H9 (cell line): ENCODE results near the gene ATP6V0A1. TPM values are rescaled to one million over a fixed set of nuclear protein-coding genes. Genes with fewer than 3 reads are reported as not detected.

Experiments
- DNase-seq: peaks from one replicate; pipeline ENCODE4 v3.0.0-alpha.2; 2017
- H2AFZ ChIP-seq: one replicate; pipeline ENCODE4 v1.6.1; 2013; ENCODE audit warnings: mild to moderate bottlenecking, low read length, control low read depth, moderate library complexity
- H2AK5ac ChIP-seq: 2 replicates; pipeline ENCODE4 v1.6.1; 2013; ENCODE audit warnings: low read length, control low read depth, mixed read lengths; ENCODE audit not compliant: insufficient read length
- H2BK120ac ChIP-seq: one replicate; pipeline ENCODE4 v1.6.1; 2013; ENCODE audit warnings: low read depth, mild to moderate bottlenecking, low read length, control low read depth, inconsistent platforms; ENCODE audit not compliant: poor library complexity, severe bottlenecking
- H2BK12ac ChIP-seq: 2 replicates; pipeline ENCODE4 v1.6.1; 2013; ENCODE audit warnings: low read length, control low read depth, mixed read lengths, low read depth; ENCODE audit not compliant: insufficient read length
- H2BK15ac ChIP-seq: 2 replicates; pipeline ENCODE4 v1.6.1; 2013; ENCODE audit warnings: low read depth, low read length, control low read depth
- H2BK20ac ChIP-seq: one replicate; pipeline ENCODE4 v1.6.1; 2013; ENCODE audit warnings: low read depth, mild to moderate bottlenecking, low read length, control low read depth, inconsistent platforms; ENCODE audit not compliant: poor library complexity, severe bottlenecking
- H2BK5ac ChIP-seq: 2 replicates; pipeline ENCODE4 v1.6.1; 2013; ENCODE audit warnings: low read length, control low read depth, mixed read lengths; ENCODE audit not compliant: insufficient read length
- H3K14ac ChIP-seq: 2 replicates; pipeline ENCODE4 v1.6.1; 2013; ENCODE audit warnings: low read length, control low read depth; ENCODE audit not compliant: insufficient read depth
- H3K18ac ChIP-seq: 2 replicates; pipeline ENCODE4 v1.6.1; 2013; ENCODE audit warnings: low read depth, mild to moderate bottlenecking, mixed read lengths, low read length, control low read depth; ENCODE audit not compliant: insufficient read length
- H3K23ac ChIP-seq: 2 replicates; pipeline ENCODE4 v1.6.1; 2013; ENCODE audit warnings: low read length, control low read depth, mixed read lengths, low read depth; ENCODE audit not compliant: insufficient read length
- H3K23me2 ChIP-seq: 2 replicates; pipeline ENCODE4 v1.6.1; 2013; ENCODE audit warnings: low read depth, mild to moderate bottlenecking, mixed read lengths, low read length, control low read depth; ENCODE audit not compliant: insufficient read length, poor library complexity, severe bottlenecking
- H3K27ac ChIP-seq: 2 replicates; pipeline ENCODE4 v1.5.1; 2013; ENCODE audit warnings: low read length, control low read depth, mixed read lengths, low read depth; ENCODE audit not compliant: insufficient read length
- H3K27me3 ChIP-seq: 2 replicates; pipeline ENCODE4 v1.6.1; 2013; ENCODE audit warnings: low read length, control low read depth, inconsistent platforms; ENCODE audit not compliant: insufficient read depth
- H3K4ac ChIP-seq: 2 replicates; pipeline ENCODE4 v1.6.1; 2013; ENCODE audit warnings: low read depth, mild to moderate bottlenecking, control low read depth, inconsistent platforms, low read length, moderate library complexity
- H3K4me1 ChIP-seq: 2 replicates; pipeline ENCODE4 v1.6.1; 2013; ENCODE audit warnings: low read length, control low read depth, inconsistent platforms; ENCODE audit not compliant: insufficient read depth
- H3K4me2 ChIP-seq: 2 replicates; pipeline ENCODE4 v1.6.1; 2013; ENCODE audit warnings: low read length, control low read depth, mixed read lengths; ENCODE audit not compliant: insufficient read length, insufficient read depth
- H3K56ac ChIP-seq: 2 replicates; pipeline ENCODE4 v1.6.1; 2013; ENCODE audit warnings: low read depth, mild to moderate bottlenecking, mixed read lengths, low read length, control low read depth; ENCODE audit not compliant: insufficient read length
- H3K79me1 ChIP-seq: 2 replicates; pipeline ENCODE4 v1.6.1; 2013; ENCODE audit warnings: low read depth, mild to moderate bottlenecking, moderate library complexity, low read length, control low read depth, inconsistent platforms; ENCODE audit not compliant: insufficient read depth, poor library complexity, severe bottlenecking
- H3K79me2 ChIP-seq: 2 replicates; pipeline ENCODE4 v1.6.1; 2013; ENCODE audit warnings: low read length, control low read depth, inconsistent platforms; ENCODE audit not compliant: insufficient read depth
- H3K9ac ChIP-seq: 2 replicates; pipeline ENCODE4 v1.6.1; 2013; ENCODE audit warnings: low read length, control low read depth, mixed read lengths; ENCODE audit not compliant: insufficient read length; ENCODE audit errors: extremely low read depth
- H3K9me3 ChIP-seq: one replicate; pipeline ENCODE4 v1.6.1; 2013; ENCODE audit warnings: low read depth, low read length, inconsistent platforms; ENCODE audit not compliant: control insufficient read depth
- H3T11ph ChIP-seq: one replicate; pipeline ENCODE4 v1.6.1; 2013; ENCODE audit warnings: mild to moderate bottlenecking, low read length, control low read depth, inconsistent platforms
- H4K20me1 ChIP-seq: one replicate; pipeline ENCODE4 v1.6.1; 2013; ENCODE audit not compliant: control insufficient read depth, insufficient read length, insufficient read depth
- H4K5ac ChIP-seq: 2 replicates; pipeline ENCODE4 v1.6.1; 2013; ENCODE audit warnings: low read depth, mild to moderate bottlenecking, mixed read lengths, low read length, control low read depth; ENCODE audit not compliant: insufficient read length
- H4K8ac ChIP-seq: replicated peaks from 2 replicates; pipeline ENCODE4 v1.6.1; 2013; ENCODE audit warnings: low read length, control low read depth, mixed read lengths, low read depth; ENCODE audit not compliant: insufficient read length
- H4K91ac ChIP-seq: 2 replicates; pipeline ENCODE4 v1.6.1; 2013; ENCODE audit warnings: low read depth, mild to moderate bottlenecking, moderate library complexity, mixed read lengths, low read length, control low read depth; ENCODE audit not compliant: insufficient read length
- H3K27ac Mint-ChIP-seq, 3 experiments: 2 replicates in 2 of 3; 3 replicates in 1 of 3; pipeline ENCODE4 v1.8.0; 2020 to 2021; ENCODE audit warnings: mixed read lengths in 3 of 3, mild to moderate bottlenecking in 1 of 3, moderate library complexity in 1 of 3
- H3K27me3 Mint-ChIP-seq: 2 replicates; pipeline ENCODE4 v1.8.0; 2021; ENCODE audit warnings: low read depth, mild to moderate bottlenecking, moderate library complexity, mixed read lengths
- H3K36me3 Mint-ChIP-seq, 3 experiments: 2 replicates in 2 of 3; 3 replicates in 1 of 3; pipeline ENCODE4 v1.8.0; 2020 to 2021; ENCODE audit warnings: low read depth in 3 of 3, mixed read lengths in 3 of 3; ENCODE audit not compliant: insufficient read depth in 1 of 3
- H3K4me1 Mint-ChIP-seq, 2 experiments: 2 replicates each; pipeline ENCODE4 v1.8.0; 2020; ENCODE audit warnings: mixed read lengths in 2 of 2
- H3K4me3 Mint-ChIP-seq, 2 experiments: 2 replicates in 1 of 2; 3 replicates in 1 of 2; pipeline ENCODE4 v1.8.0; 2020 to 2021; ENCODE audit warnings: mild to moderate bottlenecking in 2 of 2, mixed read lengths in 2 of 2, moderate library complexity in 1 of 2
- H3K9me3 Mint-ChIP-seq, 2 experiments: 2 replicates in 1 of 2; 3 replicates in 1 of 2; pipeline ENCODE4 v1.8.0; 2020; ENCODE audit warnings: mild to moderate bottlenecking in 2 of 2, mixed read lengths in 2 of 2, moderate library complexity in 1 of 2
- WGBS: extraction: QIAGEN DNeasy Blood & Tissue Kit; methylation state at CpG from one replicate; pipeline ENCODE4 v1.1.7; 2013; ENCODE audit warnings: missing lambda C conversion rate, low lambda C conversion rate, mixed read lengths; ENCODE audit not compliant: insufficient read length; ENCODE audit errors: extremely low coverage; 5-methylcytosine and 5-hydroxymethylcytosine counted together
- total RNA-seq: library from RNA; stranded (reverse); gene quantifications from 2 replicates; pipeline ENCODE4 v1.2.1, GENCODE V29; 2021
- TF ChIP-seq, protein P1 (sequence below): fragments of 200-600 bp; sonication (generic); conservative IDR thresholded peaks from 3 replicates; pipeline ENCODE4 v1.8.0; 2021; ENCODE audit warnings: antibody characterized with exemption, mild to moderate bottlenecking

ATP6V0A1 gene
- total RNA-seq, 1 experiment from 2014 or later, result 54.1 TPM

DNA sequence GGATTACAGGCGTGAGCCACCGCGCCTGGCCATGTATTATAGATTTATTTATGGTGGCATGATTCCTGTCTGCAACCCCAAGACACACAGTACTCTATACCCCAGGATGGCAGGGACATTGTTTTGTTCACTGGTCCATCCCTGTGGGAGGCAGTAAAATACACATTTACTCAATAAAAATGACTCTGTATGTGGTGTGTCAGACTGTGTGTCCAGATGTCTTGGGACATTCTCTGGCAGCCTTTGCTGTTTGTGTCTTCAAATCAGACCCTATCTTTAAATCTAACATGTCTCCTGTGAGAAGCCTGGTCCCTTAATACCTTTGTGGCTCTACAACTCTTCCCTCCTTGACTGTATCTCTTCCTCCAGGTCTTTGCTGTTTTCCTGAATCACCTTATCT, 101.6 kb downstream of the ATP6V0A1 start:
- H3K79me2 ChIP-seq, result peaks cover 4% of the 10 kb centered on the region; the same call in 1 of the 2 replicates
- no peak overlapping the region for H3K56ac ChIP-seq
- no peak overlapping the region for H3K23ac ChIP-seq
- no peak overlapping the region for H2AK5ac ChIP-seq
- no peak overlapping the region for H3K4ac ChIP-seq
- H2BK5ac ChIP-seq, result no peak overlapping the region
- no peak overlapping the region for H4K91ac ChIP-seq
- Mint-ChIP-seq H3K4me1 (peaks cover 16 to 29% of the 10 kb centered on the region in 2 experiments), H3K27ac (peak overlapping the region in 1 of 3 experiments; percentile 15; a peak in 1 of 7 replicates), H3K36me3 (peaks cover 3 to 17% (median 16%) of the 10 kb centered on the region in 3 experiments; a peak in 5 of 7 replicates), H3K9me3 (no peaks in the 10 kb centered on the region), H3K4me3 (no peak overlapping the region), H3K27me3 (no peaks in the 10 kb centered on the region)
- H3K18ac ChIP-seq, result no peak overlapping the region
- no peak overlapping the region for H2BK20ac ChIP-seq
- TF ChIP-seq, protein P1, sequence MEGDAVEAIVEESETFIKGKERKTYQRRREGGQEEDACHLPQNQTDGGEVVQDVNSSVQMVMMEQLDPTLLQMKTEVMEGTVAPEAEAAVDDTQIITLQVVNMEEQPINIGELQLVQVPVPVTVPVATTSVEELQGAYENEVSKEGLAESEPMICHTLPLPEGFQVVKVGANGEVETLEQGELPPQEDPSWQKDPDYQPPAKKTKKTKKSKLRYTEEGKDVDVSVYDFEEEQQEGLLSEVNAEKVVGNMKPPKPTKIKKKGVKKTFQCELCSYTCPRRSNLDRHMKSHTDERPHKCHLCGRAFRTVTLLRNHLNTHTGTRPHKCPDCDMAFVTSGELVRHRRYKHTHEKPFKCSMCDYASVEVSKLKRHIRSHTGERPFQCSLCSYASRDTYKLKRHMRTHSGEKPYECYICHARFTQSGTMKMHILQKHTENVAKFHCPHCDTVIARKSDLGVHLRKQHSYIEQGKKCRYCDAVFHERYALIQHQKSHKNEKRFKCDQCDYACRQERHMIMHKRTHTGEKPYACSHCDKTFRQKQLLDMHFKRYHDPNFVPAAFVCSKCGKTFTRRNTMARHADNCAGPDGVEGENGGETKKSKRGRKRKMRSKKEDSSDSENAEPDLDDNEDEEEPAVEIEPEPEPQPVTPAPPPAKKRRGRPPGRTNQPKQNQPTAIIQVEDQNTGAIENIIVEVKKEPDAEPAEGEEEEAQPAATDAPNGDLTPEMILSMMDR, result no peak
- no peak overlapping the region for H3K14ac ChIP-seq
- DNase-seq, result no peak
- no peak overlapping the region for H4K8ac ChIP-seq
- no peak overlapping the region for H2BK12ac ChIP-seq
- H3K23me2 ChIP-seq, result peaks cover 11% of the 10 kb centered on the region
- no peak overlapping the region for H2BK15ac ChIP-seq
- no peaks in the 10 kb centered on the region for H4K20me1 ChIP-seq
- no peak overlapping the region for H3K9ac ChIP-seq
- H3T11ph ChIP-seq, result no peak overlapping the region
- no peak overlapping the region for H2AFZ ChIP-seq
- H3K79me1 ChIP-seq, result peaks cover 4% of the 10 kb centered on the region
- H2BK120ac ChIP-seq, result no peak overlapping the region
- no peak overlapping the region for H4K5ac ChIP-seq
- H3K27me3 ChIP-seq, result no peaks in the 10 kb centered on the region
- H3K27ac ChIP-seq, result no peak overlapping the region
- WGBS, result no CpG with 5 or more reads among the region's 3 CpGs
- no peak overlapping the region for H3K4me2 ChIP-seq
- H3K4me1 ChIP-seq, result no peaks in the 10 kb centered on the region
- H3K9me3 ChIP-seq, result no peaks in the 10 kb centered on the region
